SK-N-MC (cell line): ENCODE results near the gene ATXN10.

Source experiments
- EZH2 ChIP-seq: fragments of 200-600 bp; sonication (generic); IDR thresholded peaks from one replicate; pipeline ENCODE4 v1.6.1; 2017; ENCODE audit warnings: antibody characterized with exemption
- POLR2AphosphoS5 ChIP-seq: IDR thresholded peaks from 2 replicates; pipeline ENCODE4 v1.6.1; 2012; ENCODE audit warnings: mild to moderate bottlenecking, low read depth, low read length, borderline replicate concordance

DNA sequence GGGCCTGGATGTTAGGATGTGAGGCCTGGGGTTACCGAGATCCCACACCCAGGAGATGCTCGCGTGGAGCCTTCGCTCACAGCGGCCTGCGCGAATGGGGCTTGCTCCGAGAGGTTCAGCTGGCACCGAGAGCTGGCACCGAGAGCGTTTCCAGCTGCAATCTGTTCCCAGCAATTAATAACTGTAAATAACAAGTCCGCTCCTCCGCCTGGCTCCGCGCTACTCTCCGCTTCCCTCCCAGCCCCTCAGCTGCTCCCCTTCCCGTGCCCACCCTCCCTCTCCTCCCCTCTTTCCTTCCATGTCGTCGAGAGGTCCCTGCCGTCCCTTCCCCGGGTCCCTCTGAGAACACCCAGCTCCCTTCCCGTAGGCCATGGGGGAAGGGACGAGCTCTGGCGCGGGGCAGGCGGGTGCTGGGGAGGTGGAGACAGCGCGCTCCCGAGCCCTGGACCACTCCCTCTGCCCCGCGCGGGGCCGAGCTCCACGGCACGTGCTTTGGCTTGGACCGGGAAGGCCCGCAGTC lies 194.6 kb downstream of the ATXN10 start:
- TF ChIP-seq EZH2 = no peak
- no peak for TF ChIP-seq POLR2AphosphoS5
